Activated naive CD4-positive, alpha-beta T cell treated with anti-CD3 and anti-CD28 coated beads, Interleukin-2, amount 10 ng/mL, durations not matched to agents 7 days and 5 days (primary cell): ENCODE data around the gene IFIT5.

Experiments used
- CTCF ChIA-PET: fragments of 350-600 bp; sonication (Branson Sonifier 250); formaldehyde crosslinking; loops from one replicate; lab custom pipeline; 2021; ENCODE audit warnings: antibody characterized with exemption; lab: Charles Lee
- DNase-seq: peaks from one replicate; pipeline ENCODE4 v3.0.0-alpha.2; 2020
- H3K27ac Mint-ChIP-seq: one replicate; pipeline ENCODE4 v1.8.0; 2021; ENCODE audit warnings: mild to moderate bottlenecking, moderate library complexity, mixed read lengths
- H3K27me3 Mint-ChIP-seq: one replicate; pipeline ENCODE4 v1.8.0; 2021; ENCODE audit warnings: mild to moderate bottlenecking, mixed read lengths
- H3K36me3 Mint-ChIP-seq: one replicate; pipeline ENCODE4 v1.8.0; 2021; ENCODE audit warnings: mixed read lengths
- H3K4me1 Mint-ChIP-seq: one replicate; pipeline ENCODE4 v1.8.0; 2021; ENCODE audit warnings: mixed read lengths
- H3K4me3 Mint-ChIP-seq: one replicate; pipeline ENCODE4 v1.8.0; 2021; ENCODE audit warnings: mild to moderate bottlenecking, moderate library complexity, mixed read lengths
- H3K9me3 Mint-ChIP-seq: one replicate; pipeline ENCODE4 v1.8.0; 2021; ENCODE audit warnings: mixed read lengths

Gene IFIT5

DNA sequence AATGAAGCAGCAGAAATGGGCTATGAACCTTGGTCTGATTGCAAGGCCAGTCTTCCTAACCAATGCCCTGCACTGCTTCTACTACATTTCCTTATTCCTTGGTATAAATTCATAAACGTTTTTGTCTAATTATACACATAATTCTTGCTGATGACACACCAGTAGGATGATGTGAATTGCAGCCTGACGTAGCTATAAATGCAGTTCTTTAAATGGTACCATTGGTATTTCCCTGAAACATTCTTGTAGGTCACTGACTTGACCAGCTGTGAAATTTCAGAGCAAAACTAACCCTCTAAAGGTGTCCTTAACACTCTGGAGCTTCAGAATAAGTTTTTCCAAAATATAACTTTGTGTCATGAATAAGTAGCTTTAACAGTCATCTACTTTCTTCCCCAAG is 50.8 kb downstream of the IFIT5 start:
- Mint-ChIP-seq H3K36me3 (no peaks in the 10 kb centered on the region), H3K27ac (no peak overlapping the region), H3K9me3 (no peaks in the 10 kb centered on the region), H3K27me3 (peaks cover 8% of the 10 kb centered on the region), H3K4me3 (no peak overlapping the region), H3K4me1 (no peaks in the 10 kb centered on the region)
- DNase-seq, result no peak
- CTCF ChIA-PET, result interaction anchor here (0.6 kb wide), 1 partner anchor 13 kb away, joined by 4 read pairs; no protein-coding TSS in a partner anchor

DNA sequence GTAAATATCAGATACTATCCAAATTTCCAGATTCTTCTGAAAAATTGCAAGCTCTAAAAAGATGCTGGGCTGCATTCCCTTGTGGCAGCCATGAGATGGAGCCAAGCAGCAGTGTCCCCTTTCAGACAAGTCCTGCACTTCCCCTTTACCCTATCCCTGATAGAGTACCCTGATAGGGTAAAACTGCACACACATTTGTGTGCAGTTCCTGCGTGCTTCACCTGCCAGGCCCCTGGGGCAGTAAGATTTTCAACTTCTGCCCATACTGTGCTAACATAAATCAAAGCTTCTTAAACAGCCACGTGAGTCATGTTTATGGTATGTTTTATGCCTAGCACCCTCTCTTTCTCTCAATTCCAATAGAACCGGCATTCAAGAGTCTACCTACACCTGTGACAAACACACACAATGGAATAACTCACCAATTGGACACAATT is 52.2 kb downstream of the IFIT5 start:
- H3K27ac Mint-ChIP-seq, result no peak overlapping the region
- no peaks in the 10 kb centered on the region for H3K9me3 Mint-ChIP-seq
- DNase-seq, result no peak
- CTCF ChIA-PET, result no interaction called here
- no peak overlapping the region for H3K4me3 Mint-ChIP-seq
- peaks cover 2% of the 10 kb centered on the region for H3K4me1 Mint-ChIP-seq
- no peaks in the 10 kb centered on the region for H3K36me3 Mint-ChIP-seq
- H3K27me3 Mint-ChIP-seq, result peaks cover 8% of the 10 kb centered on the region

DNA sequence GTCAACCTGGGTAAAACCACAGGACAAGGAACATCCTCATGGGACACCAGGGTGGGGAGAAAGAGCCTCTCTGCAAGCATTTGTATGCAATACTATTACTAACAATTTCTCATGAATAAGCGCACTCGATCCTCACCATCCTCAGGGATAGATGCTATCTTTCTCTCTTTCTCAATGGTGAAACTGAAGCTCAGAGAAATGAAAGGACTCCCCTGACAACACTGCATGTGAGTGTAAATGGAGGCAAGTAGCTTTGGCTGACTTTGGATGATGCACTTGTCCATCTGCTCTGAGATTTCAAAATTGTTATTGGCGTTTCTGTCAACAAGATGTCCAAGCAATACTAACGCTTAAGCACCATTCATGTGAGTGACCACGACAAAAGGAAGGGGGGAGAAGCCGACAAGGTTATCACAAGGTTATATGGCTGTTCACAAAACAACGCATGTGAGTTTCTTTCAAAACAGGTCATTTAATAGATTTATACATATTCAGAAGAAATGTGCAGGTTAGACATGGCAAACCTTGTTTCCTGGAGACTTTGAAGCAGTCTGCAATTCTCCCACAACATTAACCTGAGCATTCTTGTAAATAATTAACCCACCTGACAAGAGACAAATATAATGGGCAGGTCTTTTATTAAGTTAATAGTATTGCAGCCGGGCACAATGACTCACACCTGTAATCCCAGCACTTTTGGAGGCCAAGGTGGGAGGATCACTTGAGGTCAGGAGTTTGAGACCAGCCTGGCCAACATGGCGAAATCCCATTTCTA is 54.0 kb downstream of the IFIT5 start:
- no peaks in the 10 kb centered on the region for H3K9me3 Mint-ChIP-seq
- no peak overlapping the region for H3K4me3 Mint-ChIP-seq
- H3K27ac Mint-ChIP-seq, result no peak overlapping the region
- peaks cover 2% of the 10 kb centered on the region for H3K4me1 Mint-ChIP-seq
- peaks cover 8% of the 10 kb centered on the region for H3K27me3 Mint-ChIP-seq
- CTCF ChIA-PET, result no interaction called here
- H3K36me3 Mint-ChIP-seq, result no peaks in the 10 kb centered on the region
- DNase-seq, result no peak

DNA sequence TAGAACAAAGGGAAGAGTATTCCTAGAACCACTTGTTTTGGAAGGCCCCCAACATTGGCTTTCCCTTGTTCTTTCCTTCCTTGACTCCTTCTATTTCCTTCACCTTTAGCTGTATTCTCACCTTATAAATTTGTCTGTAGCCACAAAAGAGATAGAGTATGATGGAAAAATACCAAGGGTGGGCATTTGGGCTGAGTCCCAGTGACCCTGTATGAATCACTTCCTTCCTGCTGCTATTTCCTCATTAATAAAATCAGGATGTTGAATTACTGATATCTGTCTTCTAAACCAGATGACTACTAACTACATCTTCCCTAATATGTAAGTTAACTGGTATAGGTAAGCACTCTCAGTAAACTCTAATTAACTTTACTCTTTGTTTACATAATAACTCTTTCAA is 55.1 kb downstream of the IFIT5 start:
- Mint-ChIP-seq H3K4me3 (no peak overlapping the region), H3K27me3 (peaks cover 4% of the 10 kb centered on the region), H3K27ac (no peak overlapping the region), H3K4me1 (peaks cover 2% of the 10 kb centered on the region), H3K9me3 (no peaks in the 10 kb centered on the region), H3K36me3 (no peaks in the 10 kb centered on the region)
- no peak for DNase-seq
- CTCF ChIA-PET, result interaction anchor here (1.0 kb wide), 1 partner anchor 95 kb away, joined by 3 read pairs; no protein-coding TSS in a partner anchor
